Measurements from ENCODE around the gene MYO3B.

DNA sequence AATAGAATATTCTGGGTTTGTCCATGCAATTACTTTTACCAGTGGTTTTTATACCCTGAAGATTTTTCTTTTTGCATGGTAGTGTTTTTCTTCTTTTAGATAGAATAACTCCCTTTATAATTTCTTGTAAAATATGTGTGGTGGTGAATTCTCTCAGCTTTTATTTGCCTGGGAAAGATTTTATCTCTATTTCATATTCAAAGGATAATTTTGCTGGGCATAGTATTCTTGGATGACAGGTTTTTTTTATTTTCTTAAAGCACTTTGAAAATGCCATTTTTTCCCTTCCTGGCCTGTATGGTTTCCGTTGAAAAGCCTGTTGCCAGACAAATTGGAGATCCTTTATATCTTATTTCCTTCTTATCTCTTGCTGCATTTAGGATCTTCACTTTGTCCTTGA is 113.5 kb downstream of the MYO3B start:
- TF ChIP-seq, protein P1, sequence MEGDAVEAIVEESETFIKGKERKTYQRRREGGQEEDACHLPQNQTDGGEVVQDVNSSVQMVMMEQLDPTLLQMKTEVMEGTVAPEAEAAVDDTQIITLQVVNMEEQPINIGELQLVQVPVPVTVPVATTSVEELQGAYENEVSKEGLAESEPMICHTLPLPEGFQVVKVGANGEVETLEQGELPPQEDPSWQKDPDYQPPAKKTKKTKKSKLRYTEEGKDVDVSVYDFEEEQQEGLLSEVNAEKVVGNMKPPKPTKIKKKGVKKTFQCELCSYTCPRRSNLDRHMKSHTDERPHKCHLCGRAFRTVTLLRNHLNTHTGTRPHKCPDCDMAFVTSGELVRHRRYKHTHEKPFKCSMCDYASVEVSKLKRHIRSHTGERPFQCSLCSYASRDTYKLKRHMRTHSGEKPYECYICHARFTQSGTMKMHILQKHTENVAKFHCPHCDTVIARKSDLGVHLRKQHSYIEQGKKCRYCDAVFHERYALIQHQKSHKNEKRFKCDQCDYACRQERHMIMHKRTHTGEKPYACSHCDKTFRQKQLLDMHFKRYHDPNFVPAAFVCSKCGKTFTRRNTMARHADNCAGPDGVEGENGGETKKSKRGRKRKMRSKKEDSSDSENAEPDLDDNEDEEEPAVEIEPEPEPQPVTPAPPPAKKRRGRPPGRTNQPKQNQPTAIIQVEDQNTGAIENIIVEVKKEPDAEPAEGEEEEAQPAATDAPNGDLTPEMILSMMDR (optimal IDR thresholded peaks at IDR 0.05 in 1 of 3, IDR thresholded peaks at IDR 0.05 in 1 of 3, conservative IDR thresholded peaks at IDR 0.05 in 1 of 3; ENCODE audit: extremely low read depth in 1 of 3, insufficient read depth in 2 of 3, low read length in 3 of 3), result no peak
- TF ChIP-seq EZH2 (IDR thresholded peaks at IDR 0.05; ENCODE audit: low read length), result no peak
